K562 (cell line): ENCODE results near the gene MTREX.

Source experiments
- COPS2 ChIP-seq: fragments of 450-650 bp; conservative IDR thresholded peaks from 2 replicates; pipeline ENCODE4 v1.6.1; 2016; ENCODE audit warnings: mild to moderate bottlenecking, moderate library complexity
- EGR1 ChIP-seq: fragments of 450-650 bp; conservative IDR thresholded peaks from 2 replicates; pipeline ENCODE4 v1.6.1; 2017; ENCODE audit warnings: mild to moderate bottlenecking
- HNRNPH1 ChIP-seq: fragments of 200-400 bp; formaldehyde crosslinking; optimal IDR thresholded peaks from 2 replicates; pipeline ENCODE3; 2017; ENCODE audit warnings: low read depth, mild to moderate bottlenecking, low read length, moderate library complexity
- JUN ChIP-seq, 2 experiments: sonication (generic) in 1 of 2; formaldehyde crosslinking in 1 of 2; IDR thresholded peaks; 2 replicates each; pipeline versions ENCODE4 v1.6.1 to v1.8.0; 2012 to 2022; ENCODE audit warnings: borderline replicate concordance in 2 of 2, mild to moderate bottlenecking in 2 of 2, improper control_type of control experiment in 1 of 2, low read depth in 1 of 2, low read length in 1 of 2, missing genetic modification reagents in 1 of 2
- POLR2AphosphoS5 ChIP-seq: IDR thresholded peaks from 2 replicates; pipeline ENCODE4 v1.6.1; 2011; ENCODE audit warnings: mild to moderate bottlenecking, low read depth, low read length, moderate library complexity; ENCODE audit not compliant: control insufficient read depth, insufficient read depth
- RNF219 ChIP-seq: fragments of 250-450 bp; sonication (Bioruptor Pico); IDR thresholded peaks from 2 replicates; pipeline ENCODE4 v1.5.0; 2022; ENCODE audit warnings: mild to moderate bottlenecking
- SRF ChIP-seq, 2 experiments: fragments of 250-450, 450-650 bp in 1 of 2; sonication (Bioruptor Pico) in 1 of 2; sonication (generic) in 1 of 2; formaldehyde crosslinking; IDR thresholded peaks; 2 replicates each; pipeline versions ENCODE4 v1.5.0 to v1.5.1; 2020 to 2022; ENCODE audit warnings: mild to moderate bottlenecking in 1 of 2, missing genetic modification reagents in 1 of 2
- ZNF212 ChIP-seq: fragments of 450-650 bp; formaldehyde crosslinking; IDR thresholded peaks from 2 replicates; pipeline ENCODE4 v1.4.0; 2020; ENCODE audit warnings: mild to moderate bottlenecking
- ZNF311 ChIP-seq: fragments of 250-450 bp; sonication (Bioruptor Pico); IDR thresholded peaks from 2 replicates; pipeline ENCODE4 v1.4.0; 2020; ENCODE audit warnings: mild to moderate bottlenecking, moderate library complexity
- ZNF717 ChIP-seq: fragments of 250-450 bp; sonication (Bioruptor Pico); IDR thresholded peaks from 2 replicates; pipeline ENCODE4 v1.5.0; 2021
- ZZZ3 ChIP-seq: fragments of 450-650 bp; IDR thresholded peaks from 2 replicates; pipeline ENCODE4 v1.6.1; 2016; ENCODE audit warnings: antibody characterized with exemption, mild to moderate bottlenecking, moderate library complexity
- TF ChIP-seq, protein P1 (sequence below): fragments of 150-350 bp; conservative IDR thresholded peaks from 2 replicates; pipeline ENCODE4 v1.6.1; 2014; ENCODE audit warnings: low read length
- TF ChIP-seq, protein P2 (sequence below), 3 experiments: IDR thresholded peaks in 2 of 3; conservative IDR thresholded peaks in 1 of 3; 2 replicates each; pipeline ENCODE4 v1.5.1; 2011 to 2012; ENCODE audit warnings: low read length in 3 of 3, mild to moderate bottlenecking in 3 of 3, control low read depth in 2 of 3, improper control_type of control experiment in 1 of 3, inconsistent platforms in 1 of 3, low read depth in 1 of 3, mixed read lengths in 1 of 3, moderate library complexity in 1 of 3; ENCODE audit not compliant: insufficient read depth in 2 of 3

- TF ChIP-seq SRF (CRISPR knock-in tag; IDR thresholded peaks at IDR 0.05) (no peak), EGR1 (no peak), HNRNPH1 (no peak), POLR2AphosphoS5 (no peak), ZNF212 (CRISPR knock-in tag) (no peak), RNF219 (no peak), ZNF311 (no peak), COPS2 (no peak), ZNF717 (CRISPR knock-in tag) (no peak), JUN (IDR thresholded peaks at IDR 0.05; ENCODE audit: borderline replicate concordance, low read depth, low read length) (no peak), JUN (CRISPR knock-in tag; IDR thresholded peaks at IDR 0.05; ENCODE audit: borderline replicate concordance) (no peak), ZZZ3 (no peak)
- TF ChIP-seq, protein P1, sequence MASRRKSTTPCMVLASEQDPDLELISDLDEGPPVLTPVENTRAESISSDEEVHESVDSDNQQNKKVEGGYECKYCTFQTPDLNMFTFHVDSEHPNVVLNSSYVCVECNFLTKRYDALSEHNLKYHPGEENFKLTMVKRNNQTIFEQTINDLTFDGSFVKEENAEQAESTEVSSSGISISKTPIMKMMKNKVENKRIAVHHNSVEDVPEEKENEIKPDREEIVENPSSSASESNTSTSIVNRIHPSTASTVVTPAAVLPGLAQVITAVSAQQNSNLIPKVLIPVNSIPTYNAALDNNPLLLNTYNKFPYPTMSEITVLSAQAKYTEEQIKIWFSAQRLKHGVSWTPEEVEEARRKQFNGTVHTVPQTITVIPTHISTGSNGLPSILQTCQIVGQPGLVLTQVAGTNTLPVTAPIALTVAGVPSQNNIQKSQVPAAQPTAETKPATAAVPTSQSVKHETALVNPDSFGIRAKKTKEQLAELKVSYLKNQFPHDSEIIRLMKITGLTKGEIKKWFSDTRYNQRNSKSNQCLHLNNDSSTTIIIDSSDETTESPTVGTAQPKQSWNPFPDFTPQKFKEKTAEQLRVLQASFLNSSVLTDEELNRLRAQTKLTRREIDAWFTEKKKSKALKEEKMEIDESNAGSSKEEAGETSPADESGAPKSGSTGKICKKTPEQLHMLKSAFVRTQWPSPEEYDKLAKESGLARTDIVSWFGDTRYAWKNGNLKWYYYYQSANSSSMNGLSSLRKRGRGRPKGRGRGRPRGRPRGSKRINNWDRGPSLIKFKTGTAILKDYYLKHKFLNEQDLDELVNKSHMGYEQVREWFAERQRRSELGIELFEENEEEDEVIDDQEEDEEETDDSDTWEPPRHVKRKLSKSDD: no peak
- TF ChIP-seq, protein P2, sequence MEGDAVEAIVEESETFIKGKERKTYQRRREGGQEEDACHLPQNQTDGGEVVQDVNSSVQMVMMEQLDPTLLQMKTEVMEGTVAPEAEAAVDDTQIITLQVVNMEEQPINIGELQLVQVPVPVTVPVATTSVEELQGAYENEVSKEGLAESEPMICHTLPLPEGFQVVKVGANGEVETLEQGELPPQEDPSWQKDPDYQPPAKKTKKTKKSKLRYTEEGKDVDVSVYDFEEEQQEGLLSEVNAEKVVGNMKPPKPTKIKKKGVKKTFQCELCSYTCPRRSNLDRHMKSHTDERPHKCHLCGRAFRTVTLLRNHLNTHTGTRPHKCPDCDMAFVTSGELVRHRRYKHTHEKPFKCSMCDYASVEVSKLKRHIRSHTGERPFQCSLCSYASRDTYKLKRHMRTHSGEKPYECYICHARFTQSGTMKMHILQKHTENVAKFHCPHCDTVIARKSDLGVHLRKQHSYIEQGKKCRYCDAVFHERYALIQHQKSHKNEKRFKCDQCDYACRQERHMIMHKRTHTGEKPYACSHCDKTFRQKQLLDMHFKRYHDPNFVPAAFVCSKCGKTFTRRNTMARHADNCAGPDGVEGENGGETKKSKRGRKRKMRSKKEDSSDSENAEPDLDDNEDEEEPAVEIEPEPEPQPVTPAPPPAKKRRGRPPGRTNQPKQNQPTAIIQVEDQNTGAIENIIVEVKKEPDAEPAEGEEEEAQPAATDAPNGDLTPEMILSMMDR (IDR thresholded peaks at IDR 0.05 in 2 of 3, conservative IDR thresholded peaks at IDR 0.05 in 1 of 3; ENCODE audit: insufficient read depth in 2 of 3, low read depth in 1 of 3, low read length in 3 of 3): no peak
Measured at GRCh38 chr5:55345327-55345726, 37.5 kb downstream of the MTREX start.
